ENCODE results near the gene TRRAP.

GRCh38 chr7:98935811-98936210 lies 57.5 kb downstream of the TRRAP start:
- TF ChIP-seq, protein P1, sequence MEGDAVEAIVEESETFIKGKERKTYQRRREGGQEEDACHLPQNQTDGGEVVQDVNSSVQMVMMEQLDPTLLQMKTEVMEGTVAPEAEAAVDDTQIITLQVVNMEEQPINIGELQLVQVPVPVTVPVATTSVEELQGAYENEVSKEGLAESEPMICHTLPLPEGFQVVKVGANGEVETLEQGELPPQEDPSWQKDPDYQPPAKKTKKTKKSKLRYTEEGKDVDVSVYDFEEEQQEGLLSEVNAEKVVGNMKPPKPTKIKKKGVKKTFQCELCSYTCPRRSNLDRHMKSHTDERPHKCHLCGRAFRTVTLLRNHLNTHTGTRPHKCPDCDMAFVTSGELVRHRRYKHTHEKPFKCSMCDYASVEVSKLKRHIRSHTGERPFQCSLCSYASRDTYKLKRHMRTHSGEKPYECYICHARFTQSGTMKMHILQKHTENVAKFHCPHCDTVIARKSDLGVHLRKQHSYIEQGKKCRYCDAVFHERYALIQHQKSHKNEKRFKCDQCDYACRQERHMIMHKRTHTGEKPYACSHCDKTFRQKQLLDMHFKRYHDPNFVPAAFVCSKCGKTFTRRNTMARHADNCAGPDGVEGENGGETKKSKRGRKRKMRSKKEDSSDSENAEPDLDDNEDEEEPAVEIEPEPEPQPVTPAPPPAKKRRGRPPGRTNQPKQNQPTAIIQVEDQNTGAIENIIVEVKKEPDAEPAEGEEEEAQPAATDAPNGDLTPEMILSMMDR (IDR thresholded peaks at IDR 0.05; ENCODE audit: control extremely low read depth in 1 of 3, insufficient read depth in 1 of 3, low read depth in 1 of 3, low read length in 3 of 3), result no peak
- TF ChIP-seq SP1 (IDR thresholded peaks at IDR 0.05; ENCODE audit: low read depth, low read length) (no peak), EP300 (IDR thresholded peaks at IDR 0.05; ENCODE audit: borderline replicate concordance in 1 of 2, low read depth in 2 of 2, low read length in 2 of 2) (no peak), SP2 (IDR thresholded peaks at IDR 0.05; ENCODE audit: low read length) (no peak), POLR2AphosphoS5 (IDR thresholded peaks at IDR 0.05; ENCODE audit: low read depth, low read length) (no peak), BCL11A (IDR thresholded peaks at IDR 0.05; ENCODE audit: low read depth in 2 of 2, low read length in 2 of 2) (no peak), RXRA (IDR thresholded peaks at IDR 0.05; ENCODE audit: insufficient read depth, low read depth, low read length) (no peak), CREB1 (IDR thresholded peaks at IDR 0.05) (no peak), YY1 (IDR thresholded peaks at IDR 0.05; ENCODE audit: low read depth, low read length) (no peak), POLR2A (IDR thresholded peaks at IDR 0.05; ENCODE audit: control extremely low read depth in 1 of 2, low read depth in 2 of 2, low read length in 2 of 2) (no peak), EZH2 (IDR thresholded peaks at IDR 0.05; ENCODE audit: low read depth, low read length, severe bottlenecking) (no peak), EGR1 (IDR thresholded peaks at IDR 0.05; ENCODE audit: borderline replicate concordance, low read depth, low read length) (no peak), CEBPB (IDR thresholded peaks at IDR 0.05; ENCODE audit: low read depth, low read length) (no peak), MAX (IDR thresholded peaks at IDR 0.05) (no peak)

Measured in H1 (cell line).